ENCODE measurements around the gene THAP7. TPM values are rescaled to one million over a fixed set of nuclear protein-coding genes. Genes with fewer than 3 reads are reported as not detected.

Gene THAP7
- polyA plus RNA-seq, 1 donor (not counting 4 experiments of a cell fraction or from before 2014, with no cell fraction given) = 10.4 TPM

DNA sequence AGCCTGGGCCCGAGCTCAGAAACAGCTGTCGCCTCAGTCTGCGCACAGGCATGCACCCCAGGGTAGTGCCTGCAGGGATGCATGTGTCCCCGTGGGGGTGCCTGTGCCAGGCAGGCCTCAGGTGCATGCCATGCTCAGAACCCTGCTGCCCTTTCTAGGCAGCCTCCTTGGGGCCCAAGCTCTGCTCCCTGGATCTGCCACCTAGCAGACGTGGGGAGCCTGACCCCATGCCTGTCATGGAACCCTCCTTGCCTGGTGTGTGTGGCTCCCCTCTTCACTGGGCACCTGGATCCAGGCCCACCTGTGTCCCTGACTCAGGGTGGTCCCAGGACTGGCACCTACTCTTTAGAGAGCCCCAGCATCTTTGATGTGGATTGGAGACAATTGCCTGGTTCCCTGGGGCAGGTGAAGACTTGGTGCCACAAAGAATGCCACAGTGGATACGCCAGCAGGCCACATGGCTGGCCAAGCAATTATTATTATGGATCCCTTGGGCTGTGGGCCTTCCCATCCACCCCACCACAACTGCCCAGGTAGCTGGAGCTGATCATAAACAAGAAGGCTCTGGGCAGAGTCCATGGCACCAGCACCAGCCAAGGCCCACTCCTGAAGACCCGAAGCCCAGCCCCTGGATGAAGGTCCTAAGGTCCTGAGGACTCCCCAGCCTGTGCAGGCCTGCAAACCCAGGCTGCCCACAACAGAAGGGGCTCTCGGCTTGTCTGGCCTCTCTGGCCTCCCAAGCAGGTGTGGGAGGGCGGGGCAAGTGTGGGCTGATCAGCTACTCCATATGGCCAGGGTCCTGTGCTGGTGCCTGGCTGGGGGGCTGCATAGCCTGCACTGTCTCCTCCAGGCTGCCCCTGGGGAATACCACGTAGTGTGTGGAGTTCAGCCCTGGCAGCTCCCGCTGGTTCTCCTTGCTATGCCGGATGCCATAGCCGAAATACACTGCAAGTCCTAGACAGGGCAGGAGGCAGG lies 26.6 kb upstream of the THAP7 start:
- no peaks in the 10 kb centered on the region for H3K9me3 ChIP-seq (ENCODE audit: control insufficient read depth, low read depth, low read length)
- H3K27ac ChIP-seq (ENCODE audit: control insufficient read depth, insufficient read depth, low read length) = no peak overlapping the region
- H3K27me3 ChIP-seq (ENCODE audit: control insufficient read depth, extremely low read depth, insufficient read depth, low read length) = peaks cover 22% of the 10 kb centered on the region
- no peak overlapping the region for H2AFZ ChIP-seq (ENCODE audit: control insufficient read depth, low read length)
- TF ChIP-seq EZH2 (IDR thresholded peaks at IDR 0.05; ENCODE audit: low read length) = no peak
- TF ChIP-seq, protein P1, sequence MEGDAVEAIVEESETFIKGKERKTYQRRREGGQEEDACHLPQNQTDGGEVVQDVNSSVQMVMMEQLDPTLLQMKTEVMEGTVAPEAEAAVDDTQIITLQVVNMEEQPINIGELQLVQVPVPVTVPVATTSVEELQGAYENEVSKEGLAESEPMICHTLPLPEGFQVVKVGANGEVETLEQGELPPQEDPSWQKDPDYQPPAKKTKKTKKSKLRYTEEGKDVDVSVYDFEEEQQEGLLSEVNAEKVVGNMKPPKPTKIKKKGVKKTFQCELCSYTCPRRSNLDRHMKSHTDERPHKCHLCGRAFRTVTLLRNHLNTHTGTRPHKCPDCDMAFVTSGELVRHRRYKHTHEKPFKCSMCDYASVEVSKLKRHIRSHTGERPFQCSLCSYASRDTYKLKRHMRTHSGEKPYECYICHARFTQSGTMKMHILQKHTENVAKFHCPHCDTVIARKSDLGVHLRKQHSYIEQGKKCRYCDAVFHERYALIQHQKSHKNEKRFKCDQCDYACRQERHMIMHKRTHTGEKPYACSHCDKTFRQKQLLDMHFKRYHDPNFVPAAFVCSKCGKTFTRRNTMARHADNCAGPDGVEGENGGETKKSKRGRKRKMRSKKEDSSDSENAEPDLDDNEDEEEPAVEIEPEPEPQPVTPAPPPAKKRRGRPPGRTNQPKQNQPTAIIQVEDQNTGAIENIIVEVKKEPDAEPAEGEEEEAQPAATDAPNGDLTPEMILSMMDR (optimal IDR thresholded peaks at IDR 0.05 in 1 of 3, IDR thresholded peaks at IDR 0.05 in 1 of 3, conservative IDR thresholded peaks at IDR 0.05 in 1 of 3; ENCODE audit: extremely low read depth in 1 of 3, insufficient read depth in 2 of 3, low read length in 3 of 3) = no peak
- DNase-seq (ENCODE audit: low read depth, low spot score) = no peak
- H3K4me3 ChIP-seq (ENCODE audit: control insufficient read depth in 2 of 3, extremely low read depth in 1 of 3, insufficient read depth in 2 of 3, low read depth in 1 of 3, low read length in 3 of 3) = no peak overlapping the region
- dilution Hi-C loops (cut with MboI; ENCODE audit: extremely low pct_ligation_motif_present, low sequenced_read_pairs) = no loop called here
- H3K79me2 ChIP-seq (ENCODE audit: control insufficient read depth, insufficient read depth, low read length) = no peaks in the 10 kb centered on the region
- no peak for FAIRE-seq
- no peaks in the 10 kb centered on the region for H3K9me1 ChIP-seq (ENCODE audit: control insufficient read depth, extremely low read depth, insufficient read depth, low read length)
- no peaks in the 10 kb centered on the region for H3K36me3 ChIP-seq (ENCODE audit: control insufficient read depth in 2 of 2, extremely low read depth in 1 of 2, insufficient read depth in 2 of 2, low read length in 2 of 2)
- H4K20me1 ChIP-seq (ENCODE audit: control insufficient read depth, extremely low read depth, insufficient read depth, low read length) = no peaks in the 10 kb centered on the region
- H3K4me2 ChIP-seq (ENCODE audit: control insufficient read depth, extremely low read depth, insufficient read depth, low read depth, low read length) = no peak overlapping the region
- H3K4me1 ChIP-seq (ENCODE audit: control insufficient read depth, extremely low read depth, insufficient read depth, low read length) = peaks cover 31% of the 10 kb centered on the region
- no peak overlapping the region for H3K9ac ChIP-seq (ENCODE audit: control insufficient read depth, extremely low read depth, insufficient read depth, low read length)

DNA sequence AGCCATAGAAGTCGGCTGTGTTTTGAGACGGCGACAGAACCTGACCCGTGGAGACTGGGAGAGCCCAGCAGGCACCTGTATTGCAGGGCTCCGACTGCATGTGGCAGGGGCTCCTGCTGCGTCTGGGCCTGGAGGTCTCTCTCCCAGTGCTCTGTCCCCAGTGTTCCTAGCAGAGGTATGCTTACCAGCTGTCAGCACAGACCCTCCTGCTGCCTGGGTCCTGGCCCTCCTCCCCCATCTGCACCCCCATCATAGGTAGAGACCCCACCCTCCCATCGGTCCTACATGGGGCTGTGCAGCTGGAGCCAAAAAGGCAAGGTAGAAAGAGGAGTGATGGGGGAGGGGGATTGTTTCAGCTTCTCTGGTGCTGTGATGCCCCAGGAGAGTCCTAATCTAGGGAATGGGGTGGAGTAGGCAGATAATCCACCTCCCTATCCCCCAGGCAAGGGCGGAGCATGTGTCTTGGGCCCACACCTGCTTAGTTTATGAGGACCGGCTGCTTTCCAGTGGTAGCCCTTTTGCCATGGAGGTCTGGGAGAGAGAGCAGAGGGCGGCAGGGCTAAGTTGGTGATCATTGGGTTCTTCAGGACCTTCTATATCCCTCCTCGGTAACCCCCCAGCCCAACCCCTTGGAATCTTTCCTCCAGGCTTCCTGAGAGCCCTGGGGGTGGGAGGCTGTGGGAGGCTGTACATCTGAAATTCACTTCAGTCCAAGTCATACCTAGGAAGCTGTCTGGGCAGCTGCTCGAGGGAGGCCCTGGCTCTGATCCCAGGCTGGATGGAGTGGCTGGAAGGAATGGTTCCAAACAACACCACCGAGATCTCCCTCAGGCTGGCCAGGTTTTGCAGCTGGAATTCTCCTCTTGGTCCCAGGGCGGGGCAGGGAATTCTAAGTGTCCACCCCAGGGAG lies 25.1 kb upstream of the THAP7 start:
- no peaks in the 10 kb centered on the region for H3K36me3 ChIP-seq (ENCODE audit: control insufficient read depth in 2 of 2, extremely low read depth in 1 of 2, insufficient read depth in 2 of 2, low read length in 2 of 2)
- no peak overlapping the region for H3K9ac ChIP-seq (ENCODE audit: control insufficient read depth, extremely low read depth, insufficient read depth, low read length)
- H4K20me1 ChIP-seq (ENCODE audit: control insufficient read depth, extremely low read depth, insufficient read depth, low read length) = no peaks in the 10 kb centered on the region
- peaks cover 12% of the 10 kb centered on the region for H3K27me3 ChIP-seq (ENCODE audit: control insufficient read depth, extremely low read depth, insufficient read depth, low read length)
- no peak for TF ChIP-seq EZH2 (IDR thresholded peaks at IDR 0.05; ENCODE audit: low read length)
- no peak overlapping the region for H2AFZ ChIP-seq (ENCODE audit: control insufficient read depth, low read length)
- no peaks in the 10 kb centered on the region for H3K79me2 ChIP-seq (ENCODE audit: control insufficient read depth, insufficient read depth, low read length)
- no peaks in the 10 kb centered on the region for H3K9me1 ChIP-seq (ENCODE audit: control insufficient read depth, extremely low read depth, insufficient read depth, low read length)
- H3K4me1 ChIP-seq (ENCODE audit: control insufficient read depth, extremely low read depth, insufficient read depth, low read length) = peaks cover 31% of the 10 kb centered on the region
- no peaks in the 10 kb centered on the region for H3K9me3 ChIP-seq (ENCODE audit: control insufficient read depth, low read depth, low read length)
- H3K4me3 ChIP-seq (ENCODE audit: control insufficient read depth in 2 of 3, extremely low read depth in 1 of 3, insufficient read depth in 2 of 3, low read depth in 1 of 3, low read length in 3 of 3) = peak overlapping the region in 1 of 3 experiments; percentile 7
- dilution Hi-C loops (cut with MboI; ENCODE audit: extremely low pct_ligation_motif_present, low sequenced_read_pairs) = no loop called here
- FAIRE-seq = peak; percentile 95
- no peak for DNase-seq (ENCODE audit: low read depth, low spot score)
- H3K4me2 ChIP-seq (ENCODE audit: control insufficient read depth, extremely low read depth, insufficient read depth, low read depth, low read length) = peak overlapping the region; percentile 72
- no peak overlapping the region for H3K27ac ChIP-seq (ENCODE audit: control insufficient read depth, insufficient read depth, low read length)
